Endothelial cell of hepatic sinusoid (primary cell): ENCODE measurements around the gene LINC01488.

Experiments used
- in situ Hi-C: cut with HindIII; loops from 2 replicates; pipeline ENCODE4 v1.10.0; 2017; ENCODE audit warnings: low sequenced_read_pairs

LINC01488 gene

DNA sequence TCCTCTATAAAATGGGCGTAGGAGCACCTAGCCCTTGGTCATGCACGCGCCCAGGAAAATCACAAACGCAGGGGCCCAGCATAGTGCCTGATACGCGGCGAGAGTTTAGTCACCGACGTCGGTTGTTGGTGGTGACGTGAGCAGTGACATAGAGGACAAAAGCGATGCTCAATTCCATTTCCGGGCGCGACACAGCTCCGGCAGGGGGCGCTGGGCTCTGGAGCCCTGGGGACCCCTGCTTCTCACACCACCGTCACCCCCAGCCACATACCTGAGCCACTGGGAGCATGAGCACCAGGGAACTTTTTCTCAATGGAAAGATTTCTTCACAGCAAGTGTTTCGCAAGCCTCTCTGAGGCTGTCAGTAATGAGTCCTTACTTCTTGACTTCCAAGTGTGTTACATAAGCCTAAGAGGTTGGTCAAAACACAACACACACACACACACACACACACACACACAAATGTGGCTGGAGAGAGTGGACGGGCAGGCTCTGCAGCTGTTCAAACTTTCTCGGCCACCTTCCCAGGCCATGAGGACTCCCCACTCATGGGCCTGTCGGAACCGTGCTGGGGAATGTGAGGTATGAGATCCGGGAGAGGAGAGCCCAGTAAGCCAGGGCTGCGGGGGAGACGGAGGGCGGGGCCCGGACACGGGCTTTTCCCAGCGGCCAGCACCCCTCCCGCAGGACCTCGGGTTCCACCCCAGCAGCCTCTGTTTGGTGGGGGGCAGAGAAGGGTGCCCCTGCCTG is 36.9 kb upstream of the LINC01488 start:
- in situ Hi-C loops: loop anchor here (5.0 kb wide), 3 partner anchors 77 to 103 kb away; no protein-coding TSS in a partner anchor

DNA sequence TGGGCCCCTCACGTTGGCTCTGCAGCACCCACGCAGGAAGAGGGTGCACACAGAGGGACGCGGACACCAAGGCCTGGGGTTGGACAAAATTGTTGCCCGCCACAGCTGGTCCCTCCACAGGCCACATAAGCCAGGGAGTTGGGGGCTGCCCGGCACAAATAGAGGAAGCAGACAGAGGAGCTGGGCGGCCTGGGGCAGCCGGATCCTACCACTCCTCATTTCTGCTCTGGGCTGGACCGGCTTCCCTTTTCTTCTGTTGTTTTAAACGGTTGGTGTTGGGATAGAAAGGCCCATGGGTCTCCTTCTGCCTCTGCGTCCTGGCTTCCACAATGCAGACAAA is 36.4 kb upstream of the LINC01488 start:
- in situ Hi-C loops: no loop called here

- in situ Hi-C loops: no loop called here
These were observed 35.4 kb upstream of the LINC01488 start for GRCh38 chr11:69446108-69446507.

DNA sequence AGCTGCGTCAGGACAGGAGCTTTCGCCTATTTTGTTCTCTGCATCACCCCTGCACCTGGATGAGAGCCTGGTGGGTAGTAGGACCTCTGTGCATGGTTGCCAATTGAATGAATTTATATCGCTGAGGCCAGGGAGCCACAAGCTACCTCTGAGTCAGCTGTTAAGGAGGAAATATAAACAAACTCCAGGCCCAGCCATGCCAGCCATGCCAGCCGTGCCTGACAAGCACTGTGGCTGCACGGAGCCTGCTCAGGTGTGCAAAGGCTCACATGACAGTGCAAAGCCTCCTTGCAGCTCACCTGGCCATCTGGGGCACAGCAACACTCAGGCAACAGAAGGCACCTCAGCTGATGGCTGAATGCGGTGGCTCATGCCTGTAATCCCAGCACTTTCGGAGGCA is 33.7 kb upstream of the LINC01488 start:
- in situ Hi-C loops: no loop called here

DNA sequence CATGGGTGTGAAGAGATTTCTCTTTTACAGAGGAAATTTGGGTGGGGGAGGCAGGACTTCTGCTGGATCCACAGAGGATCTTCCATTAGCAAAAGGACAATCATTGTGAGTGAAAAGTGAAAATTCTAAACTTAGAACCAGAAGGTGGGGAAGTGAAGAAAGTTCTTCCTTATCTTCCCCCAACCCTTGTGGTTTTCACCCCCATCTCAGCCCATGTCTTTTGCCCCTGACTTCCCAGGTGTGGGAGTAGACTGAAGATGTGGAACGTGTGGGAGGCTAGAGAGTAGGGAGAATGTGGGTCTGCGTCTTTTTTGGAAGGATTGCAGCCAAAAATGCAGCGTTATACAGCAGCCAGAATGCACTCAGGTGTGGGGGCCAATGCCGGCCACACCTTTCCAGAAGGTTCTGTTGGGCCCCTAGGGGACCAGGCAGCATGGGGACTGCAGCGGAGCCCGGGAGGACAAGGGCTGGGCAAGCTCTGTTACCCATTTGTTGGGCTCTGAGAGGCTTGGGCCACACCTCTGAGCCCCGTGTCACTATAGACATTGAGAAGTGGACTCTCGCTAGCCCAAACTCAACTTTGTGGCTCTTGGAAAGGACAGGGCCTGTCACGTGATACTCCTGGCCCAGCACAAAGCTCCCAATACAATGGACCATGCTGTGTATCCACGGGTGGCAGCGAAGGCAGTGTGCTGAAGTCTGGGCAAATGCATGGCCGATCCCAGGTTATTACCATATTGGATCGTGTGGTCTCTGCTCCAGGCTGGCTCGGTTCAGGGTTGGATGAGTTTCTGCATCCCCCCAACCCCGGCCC is 32.8 kb upstream of the LINC01488 start:
- in situ Hi-C loops: no loop called here

DNA sequence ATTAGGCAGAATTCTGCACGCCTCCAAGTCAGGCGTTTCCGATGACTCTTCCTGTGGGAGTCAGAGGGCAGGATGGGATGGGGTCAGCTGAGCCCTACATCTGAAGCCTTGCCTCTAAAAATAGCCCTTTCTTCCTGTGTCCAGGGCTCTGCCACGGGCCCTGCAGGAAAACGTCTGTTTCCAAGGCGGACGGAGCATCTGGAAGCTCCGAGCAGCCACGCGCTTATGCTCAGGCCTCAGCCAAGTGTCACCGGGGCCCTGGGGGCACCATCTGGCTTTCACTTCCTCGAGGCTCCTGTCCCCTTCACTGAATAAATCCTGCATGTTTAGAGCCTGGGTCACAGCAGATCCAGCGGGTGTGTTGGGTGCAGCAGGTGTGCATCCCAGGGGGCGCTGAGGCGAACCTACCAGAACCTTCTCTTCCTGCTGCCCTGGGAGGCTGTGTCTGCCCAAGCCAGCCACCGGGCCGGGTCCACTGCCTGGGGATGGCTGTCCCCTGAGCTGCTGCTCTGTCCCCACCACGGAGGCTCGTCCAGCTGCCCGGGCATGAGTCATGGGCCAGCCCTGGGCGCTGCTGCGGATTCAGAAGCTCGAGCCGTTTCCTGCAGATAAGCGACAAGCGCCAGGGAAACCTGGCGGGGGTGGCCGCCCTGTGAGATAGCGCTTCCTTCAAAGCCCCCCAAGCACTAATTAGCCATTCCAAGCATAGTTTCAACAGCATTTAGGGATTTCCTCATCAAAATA is 32.0 kb upstream of the LINC01488 start:
- in situ Hi-C loops: no loop called here

- in situ Hi-C loops: no loop called here
These were observed 31.2 kb upstream of the LINC01488 start for GRCh38 chr11:69450064-69450856.

- in situ Hi-C loops: no loop called here
These were observed 30.6 kb upstream of the LINC01488 start for GRCh38 chr11:69450857-69451220.

DNA sequence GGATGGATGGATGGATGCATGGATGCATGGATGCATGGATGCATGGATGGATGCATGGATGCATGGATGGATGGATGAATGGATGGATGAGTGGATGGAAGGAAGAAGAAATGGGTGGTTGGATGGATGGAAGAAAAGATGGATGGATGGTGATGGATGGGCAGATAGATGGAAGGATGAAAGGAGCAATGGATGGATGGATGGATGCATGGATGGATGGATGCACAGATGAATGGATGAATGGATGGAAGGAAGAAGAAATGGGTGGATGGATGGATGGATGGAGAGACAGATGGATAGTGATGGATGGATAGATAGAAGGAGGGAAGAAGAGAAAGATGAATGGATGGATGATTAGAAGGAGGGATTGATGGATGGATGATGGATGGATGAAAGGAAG is 30.2 kb upstream of the LINC01488 start:
- in situ Hi-C loops: no loop called here

- in situ Hi-C loops: no loop called here
These were observed 29.1 kb upstream of the LINC01488 start for GRCh38 chr11:69452206-69452987.

- in situ Hi-C loops: no loop called here
These were observed 28.3 kb upstream of the LINC01488 start for GRCh38 chr11:69453151-69453550.

DNA sequence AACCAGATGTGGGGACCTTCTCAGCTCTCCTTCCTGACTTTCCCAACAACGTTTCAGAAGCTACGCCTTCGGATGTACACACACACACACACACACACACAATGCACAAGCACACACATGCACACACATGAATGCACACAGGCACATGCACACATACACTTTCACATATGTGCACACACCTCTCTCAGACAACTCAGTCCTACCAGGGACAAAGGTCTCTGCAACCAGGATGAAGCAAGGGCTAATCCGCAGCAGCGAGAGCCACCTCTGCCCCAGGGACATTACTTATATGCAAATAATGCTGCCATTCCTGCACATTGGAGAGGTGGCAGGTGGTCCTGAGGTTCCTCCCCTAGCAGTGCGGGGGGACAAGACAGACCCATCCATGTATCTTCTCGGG is 27.4 kb upstream of the LINC01488 start:
- in situ Hi-C loops: no loop called here

DNA sequence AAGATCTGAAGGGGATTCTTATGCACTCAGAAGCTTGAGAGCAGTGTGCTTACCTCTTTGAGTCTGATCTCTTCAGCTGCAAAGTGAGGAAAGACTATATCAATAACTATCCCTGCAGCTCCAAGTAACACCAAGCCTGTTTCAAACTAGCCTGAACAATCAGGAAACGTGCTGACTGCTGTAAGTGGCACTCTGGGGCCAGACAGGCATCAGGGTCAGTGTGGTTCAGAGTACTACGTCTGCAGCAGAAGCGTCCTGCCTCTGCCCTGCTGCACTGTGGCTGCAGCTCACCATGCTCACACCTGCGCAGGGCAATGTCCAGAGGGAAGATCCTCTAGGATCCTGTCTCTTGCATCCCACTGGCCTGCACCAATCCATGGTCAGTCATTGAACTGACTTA is 25.5 kb upstream of the LINC01488 start:
- in situ Hi-C loops: no loop called here

DNA sequence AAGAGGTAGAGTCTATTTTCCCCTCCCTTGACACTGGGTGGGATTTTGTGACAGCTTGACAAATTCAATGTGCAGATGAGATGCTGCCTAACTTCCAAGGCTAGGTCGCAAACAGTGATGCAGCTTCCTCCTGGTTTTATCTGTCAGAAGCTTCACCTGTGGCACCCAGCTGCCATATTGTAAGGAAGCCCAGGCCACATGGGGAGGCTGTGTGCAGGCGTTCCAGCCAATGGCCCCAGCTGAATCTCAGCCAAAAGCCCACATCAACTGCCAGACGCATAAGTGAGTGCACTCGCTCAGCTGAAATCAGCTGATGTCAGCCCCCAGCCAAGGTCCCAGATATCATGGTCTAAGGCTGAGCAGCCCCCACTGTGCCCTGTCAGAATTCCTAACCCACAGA is 24.8 kb upstream of the LINC01488 start:
- in situ Hi-C loops: no loop called here

GRCh38 chr11:69459848-69460539 is 21.5 kb upstream of the LINC01488 start:
- in situ Hi-C loops: loop anchor here (10.0 kb wide), 1 partner anchor 125 kb away; no protein-coding TSS in a partner anchor

DNA sequence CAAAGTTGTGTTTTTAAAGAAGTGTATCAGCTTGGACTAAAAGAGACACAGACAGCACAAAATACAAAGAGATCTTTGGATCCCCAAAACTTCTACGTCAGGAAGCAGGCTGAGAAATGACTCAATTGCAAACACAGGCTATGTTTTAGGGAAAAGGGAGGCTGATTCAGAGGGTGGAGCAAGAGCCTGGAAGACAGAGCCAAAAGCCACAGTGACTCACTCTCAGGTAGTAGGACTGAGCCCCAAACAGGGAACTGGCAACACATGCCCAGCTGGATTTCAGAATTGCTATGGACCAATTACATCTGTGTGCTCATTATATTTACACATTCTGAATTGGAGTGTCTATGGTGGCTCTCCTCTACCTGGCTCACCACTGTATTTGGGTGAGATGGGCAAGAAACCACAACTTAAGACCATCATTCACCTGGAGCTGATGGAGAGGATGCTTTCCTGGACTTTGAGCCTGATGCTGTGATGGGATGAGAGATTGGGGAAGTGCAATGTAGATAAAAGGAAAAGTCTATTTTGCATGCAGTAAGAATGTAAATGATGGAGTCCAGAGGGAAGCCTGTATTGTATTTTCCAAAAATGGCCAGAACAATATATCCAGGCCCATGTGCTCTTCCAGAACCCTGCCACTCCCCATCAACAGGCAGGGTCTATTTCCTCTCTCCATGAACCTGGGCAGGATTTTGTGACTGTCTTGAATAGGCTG is 20.8 kb upstream of the LINC01488 start:
- in situ Hi-C loops: loop anchor here (10.0 kb wide), 1 partner anchor 126 kb away; no protein-coding TSS in a partner anchor

DNA sequence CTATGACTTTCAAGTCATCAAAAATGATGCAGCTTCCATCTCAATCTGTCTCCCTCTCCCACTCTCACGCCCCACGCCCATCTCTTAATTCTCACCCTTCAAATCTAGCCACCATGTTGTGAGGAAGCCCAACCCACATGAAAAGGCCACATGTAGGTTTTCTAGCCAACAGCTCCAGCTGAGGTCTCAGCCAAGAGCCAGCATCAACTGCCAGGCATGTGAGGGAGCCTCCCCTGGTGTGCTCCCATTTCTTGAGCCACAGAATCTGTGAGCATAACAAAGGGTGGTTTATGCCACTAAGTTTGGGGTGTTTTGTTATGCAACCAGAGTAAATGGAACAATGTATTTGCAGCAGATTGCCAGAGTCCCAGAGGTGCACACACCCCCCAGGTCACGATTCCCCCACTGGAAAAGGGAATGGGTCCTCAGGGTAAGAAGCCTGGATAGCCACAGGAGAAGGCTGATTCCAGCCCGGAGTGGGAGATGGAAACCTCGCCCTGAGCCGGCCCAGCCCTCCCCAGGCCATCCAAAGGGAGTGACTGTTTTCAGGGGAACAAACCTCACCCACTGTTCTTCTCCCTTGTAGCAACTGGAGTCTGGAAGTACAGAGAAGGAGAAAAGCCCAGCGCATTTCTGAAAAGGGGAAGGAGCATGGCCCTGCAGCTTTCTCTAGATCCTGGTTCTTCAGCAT is 20.0 kb upstream of the LINC01488 start:
- in situ Hi-C loops: loop anchor here (10.0 kb wide), 1 partner anchor 127 kb away; no protein-coding TSS in a partner anchor
